Sciatic nerve (tissue), 2 donors: ENCODE results near the gene BMPR1B. TPM values are rescaled to one million over a fixed set of nuclear protein-coding genes. Genes with fewer than 3 reads are reported as not detected.
"Not testable (repeated sequence)": the region's sequence is repeated elsewhere in the genome, so short reads cannot be mapped to it uniquely, and the experiment has no call there.

Experiments
- ATAC-seq: fragments of 200-7000 bp; cut with Tn5 transposase; one replicate; pipeline ENCODE4 v1.9.1; 2020; ENCODE audit warnings: mild to moderate bottlenecking, moderate library complexity
- DNase-seq: peaks from one replicate; pipeline ENCODE4 v3.0.0-alpha.2; 2020; ENCODE audit warnings: low spot score
- intact Hi-C: fragments of 100-400 bp; cut with DNase I; formaldehyde crosslinking; loops from one replicate; pipeline ENCODE4 v1.14.2; 2022
- total RNA-seq: library from RNA; stranded (reverse); fragmentation: NEBNext Ultra II Directional; extraction: Animal tissue kit (Norgen Biotek cat#: 25700); gene quantifications from one replicate; pipeline ENCODE4 v1.2.1, GENCODE V29; 2021
- donor health status: DM: no; HTN: no; CAD: no.
- donor health status: DM: no; HTN: no; CAD: no.

BMPR1B gene
- total RNA-seq, 1 donor from 2014 or later, result 39.9 TPM

GRCh38 chr4:94826206-94826605 lies 68.5 kb downstream of the BMPR1B start:
- ATAC-seq, result peak; percentile 47
- DNase-seq, result no peak
- intact Hi-C loops, result no loop called here

- intact Hi-C loops, result no loop called here
- ATAC-seq (peak; percentile 76), DNase-seq (no peak)
Observed at GRCh38 chr4:94827481-94828110, 69.8 kb downstream of the BMPR1B start.

- intact Hi-C loops, result no loop called here
- ATAC-seq (no peak), DNase-seq (no peak)
Observed at GRCh38 chr4:94828882-94829281, 71.1 kb downstream of the BMPR1B start.

GRCh38 chr4:94831607-94832006 lies 73.9 kb downstream of the BMPR1B start:
- intact Hi-C loops, result loop anchor here (5.0 kb wide), 1 partner anchor 964 kb away; no protein-coding TSS in a partner anchor
- DNase-seq (no peak), ATAC-seq (no peak)

- not testable (repeated sequence) for DNase-seq, ATAC-seq
- intact Hi-C loops, result loop anchor here (5.0 kb wide), 1 partner anchor 965 kb away; no protein-coding TSS in a partner anchor
Observed at GRCh38 chr4:94832329-94832728, 74.6 kb downstream of the BMPR1B start.

GRCh38 chr4:94833394-94833793 lies 75.6 kb downstream of the BMPR1B start:
- intact Hi-C loops, result loop anchor here (5.0 kb wide), 1 partner anchor 966 kb away; no protein-coding TSS in a partner anchor
- DNase-seq, result no peak
- ATAC-seq, result peak; percentile 89

GRCh38 chr4:94834501-94834900 lies 76.7 kb downstream of the BMPR1B start:
- ATAC-seq, result no peak
- intact Hi-C loops, result loop anchor here (5.0 kb wide), 1 partner anchor 967 kb away; no protein-coding TSS in a partner anchor
- DNase-seq, result no peak

- ATAC-seq, intact Hi-C loops, DNase-seq: not testable (repeated sequence)
Observed at GRCh38 chr4:94841166-94841863, 83.6 kb downstream of the BMPR1B start.

- intact Hi-C loops, result no loop called here
- DNase-seq (no peak), ATAC-seq (no peak)
Observed at GRCh38 chr4:94841864-94842221, 84.1 kb downstream of the BMPR1B start.

GRCh38 chr4:94843216-94843615 lies 85.5 kb downstream of the BMPR1B start:
- no peak for DNase-seq
- no peak for ATAC-seq
- intact Hi-C loops, result no loop called here

- intact Hi-C loops, result no loop called here
- DNase-seq, result no peak
- no peak for ATAC-seq
Observed at GRCh38 chr4:94848326-94848725, 90.6 kb downstream of the BMPR1B start.

GRCh38 chr4:94849901-94850300 lies 92.1 kb downstream of the BMPR1B start:
- intact Hi-C loops, result no loop called here
- no peak for DNase-seq
- no peak for ATAC-seq

- DNase-seq, result no peak
- intact Hi-C loops, result no loop called here
- ATAC-seq, result no peak
Observed at GRCh38 chr4:94852616-94853015, 94.9 kb downstream of the BMPR1B start.

GRCh38 chr4:94856030-94856429 lies 98.3 kb downstream of the BMPR1B start:
- ATAC-seq (peak; percentile 20), DNase-seq (no peak)
- intact Hi-C loops, result no loop called here

GRCh38 chr4:94870146-94870545 lies 112.4 kb downstream of the BMPR1B start:
- DNase-seq (no peak), ATAC-seq (no peak)
- intact Hi-C loops, result no loop called here

- ATAC-seq (no peak), DNase-seq (no peak)
- intact Hi-C loops, result no loop called here
Observed at GRCh38 chr4:94871644-94872305, 114.0 kb downstream of the BMPR1B start.

GRCh38 chr4:94877973-94878372 lies 120.2 kb downstream of the BMPR1B start:
- DNase-seq, result no peak
- intact Hi-C loops, result no loop called here
- ATAC-seq, result no peak

- intact Hi-C loops, result no loop called here
- DNase-seq (no peak), ATAC-seq (no peak)
Observed at GRCh38 chr4:94880956-94881355, 123.2 kb downstream of the BMPR1B start.

- intact Hi-C loops, result no loop called here
- DNase-seq (no peak), ATAC-seq (no peak)
Observed at GRCh38 chr4:94882756-94883155, 125.0 kb downstream of the BMPR1B start.

GRCh38 chr4:94887027-94887426 lies 129.3 kb downstream of the BMPR1B start:
- intact Hi-C loops, result no loop called here
- DNase-seq, result no peak
- ATAC-seq, result no peak
